Activated CD4-positive, alpha-beta T cell treated with anti-CD3 and anti-CD28 coated beads, Interleukin-2, Interleukin-6, amounts not matched to agents 100 ng/mL and 50 ng/mL, durations not matched to agents 16 hours and 8 hours (primary cell): Measurements from ENCODE around the gene HIGD1A.

Experiments used
- DNase-seq: peaks from one replicate; pipeline ENCODE4 v3.0.0-alpha.2; 2020

HIGD1A gene

DNA sequence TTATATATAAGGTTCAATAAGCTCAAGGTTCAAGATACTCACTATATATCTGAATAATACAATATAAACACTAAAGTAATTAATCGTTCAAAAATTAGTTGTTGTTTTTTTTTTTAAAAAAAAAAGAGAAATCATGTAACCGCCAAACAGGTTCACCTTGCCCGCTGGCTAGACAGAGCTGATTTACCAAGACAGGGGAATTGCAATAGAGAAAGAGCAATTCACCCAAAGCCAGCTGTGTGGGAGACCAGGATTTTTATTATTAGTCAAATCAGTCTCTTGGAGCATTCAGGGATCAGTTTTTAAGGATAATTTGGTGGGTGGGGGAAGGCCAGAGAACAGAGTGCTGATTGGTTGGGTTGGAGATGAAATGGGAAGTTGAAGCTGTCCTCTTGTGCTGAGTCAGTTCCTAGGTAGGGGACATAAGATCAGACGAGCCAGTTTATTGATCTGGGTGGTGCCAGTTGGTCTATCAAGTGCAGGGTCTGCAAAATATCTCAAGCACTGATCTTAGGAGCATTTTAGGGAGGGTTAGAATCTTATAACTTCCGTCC, 7.9 kb downstream of the HIGD1A start:
- DNase-seq: no peak

DNA sequence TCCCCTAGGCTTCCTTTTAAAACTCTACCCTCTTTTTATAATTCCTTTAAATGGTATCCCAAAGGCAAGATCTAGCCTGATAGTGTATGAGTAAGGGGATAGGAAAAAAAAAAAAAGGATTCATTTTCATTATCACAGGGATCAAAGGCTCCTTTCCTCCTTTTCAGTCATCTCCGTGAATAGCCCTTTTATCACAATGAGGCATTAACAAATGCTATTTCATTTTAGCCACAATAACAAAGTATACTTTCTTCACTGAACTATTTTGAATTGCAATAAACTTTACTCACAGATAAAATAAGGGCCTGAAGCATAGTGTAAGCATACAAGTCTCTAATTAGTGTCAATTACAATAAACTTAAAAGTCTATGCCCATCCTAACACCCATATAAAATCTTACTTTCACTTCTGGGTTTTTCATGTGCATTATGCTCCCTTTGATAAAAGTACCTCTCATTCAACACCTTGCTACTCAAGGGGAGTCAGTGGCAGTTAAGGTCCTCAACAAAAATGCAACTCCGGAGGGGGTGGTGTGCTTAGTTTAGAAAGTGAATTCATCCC, 8.6 kb downstream of the HIGD1A start:
- DNase-seq: no peak

DNA sequence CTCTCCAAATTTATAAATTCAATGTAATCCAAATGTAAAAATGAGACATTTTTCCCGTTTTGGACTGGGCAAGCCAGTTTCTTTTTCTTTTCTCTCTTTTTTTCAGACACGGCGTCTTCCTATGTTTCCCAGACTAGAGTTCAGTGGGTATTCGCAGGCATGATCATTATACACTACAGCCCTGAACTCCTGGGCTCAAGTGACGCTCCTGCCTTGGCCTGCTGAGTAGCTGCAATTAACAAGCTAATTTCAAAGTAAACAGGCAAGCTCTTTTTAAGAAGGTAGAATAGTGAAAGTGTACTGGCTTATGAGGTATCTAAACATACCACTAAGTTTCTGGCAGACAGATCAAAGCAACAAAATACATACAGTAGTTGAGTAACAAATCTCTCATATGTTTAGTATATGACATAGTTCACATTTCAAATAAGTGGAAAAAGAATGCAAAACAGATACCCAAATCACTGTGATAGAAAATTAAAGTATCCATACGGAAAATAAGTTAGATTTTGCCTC, 13.5 kb downstream of the HIGD1A start:
- DNase-seq: no peak

- DNase-seq: no peak
These were observed 17.7 kb downstream of the HIGD1A start for GRCh38 chr3:42786631-42787030.

DNA sequence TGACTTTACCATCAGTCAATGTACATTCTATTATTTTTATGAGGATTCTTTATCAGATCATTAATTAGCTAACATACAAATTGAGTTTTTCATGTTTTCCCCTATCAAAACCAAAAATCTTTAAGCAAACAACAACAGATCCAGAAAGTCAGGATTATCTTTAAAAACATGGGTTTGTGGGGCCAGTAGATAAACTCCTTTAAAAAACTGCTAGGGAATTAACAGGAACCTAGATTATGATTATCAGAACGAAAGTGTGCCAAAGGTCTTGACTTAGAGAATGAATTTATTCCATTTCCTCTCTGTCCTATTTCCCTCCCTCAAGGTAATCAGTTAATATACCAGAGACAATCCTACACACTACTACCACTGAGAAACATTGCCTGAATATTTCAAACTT, 18.1 kb downstream of the HIGD1A start:
- DNase-seq: no peak

GRCh38 chr3:42780892-42781700, 23.2 kb downstream of the HIGD1A start:
- DNase-seq: peak; percentile 67

GRCh38 chr3:42780398-42780797, 23.9 kb downstream of the HIGD1A start:
- no peak for DNase-seq

- DNase-seq: no peak
These were observed 25.6 kb downstream of the HIGD1A start for GRCh38 chr3:42778644-42779043.

GRCh38 chr3:42773409-42773751, 30.9 kb downstream of the HIGD1A start:
- DNase-seq: no peak

DNA sequence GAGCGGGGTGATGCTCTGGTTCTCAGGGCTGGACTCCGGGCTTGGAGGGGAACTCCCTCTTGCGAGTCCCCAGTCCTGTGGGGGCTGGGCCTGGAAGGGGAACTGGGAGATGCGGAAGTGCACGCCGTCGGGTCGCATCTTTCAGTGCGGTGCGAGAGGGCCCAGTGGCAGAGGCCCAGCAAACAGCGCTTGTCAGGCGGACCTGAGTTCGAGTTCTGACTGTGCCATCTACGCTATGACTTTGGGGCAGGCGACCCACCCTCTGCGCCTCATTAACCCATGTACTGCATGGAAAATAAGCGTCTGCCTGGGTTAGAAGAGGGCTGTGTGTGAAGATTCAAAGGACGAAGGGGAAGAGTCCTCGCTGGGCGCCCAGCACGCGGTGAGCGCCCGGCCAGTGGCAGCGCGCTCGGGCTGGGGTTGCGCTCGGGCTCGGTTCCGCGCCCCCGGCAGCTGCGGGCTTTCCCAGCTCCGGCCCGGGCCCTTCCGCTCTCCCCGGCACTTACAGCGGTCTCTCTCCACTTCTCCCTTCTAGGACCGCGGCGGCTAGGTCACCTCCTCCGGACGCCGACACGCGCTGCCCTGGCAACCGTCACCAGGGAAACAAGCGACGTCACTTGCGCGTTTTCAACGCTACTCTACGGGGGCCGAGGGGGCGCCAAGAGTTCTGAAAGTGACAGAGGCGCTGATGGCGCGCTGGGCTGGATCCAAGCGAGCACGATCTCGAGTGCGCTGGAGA, 31.5 kb downstream of the HIGD1A start, which contains the start of gene CCDC13:
Gene CCDC13 (minus strand): TSS at position 584 of the 739 bp plus-strand sequence. CDS start 14,908 bp downstream, outside the sequence.
- peak; percentile 93 for DNase-seq

GRCh38 chr3:42771271-42771670, 33.0 kb downstream of the HIGD1A start:
- DNase-seq: no peak

- no peak for DNase-seq
These were observed 34.7 kb downstream of the HIGD1A start for GRCh38 chr3:42769477-42770131.

GRCh38 chr3:42764561-42765295, 39.6 kb downstream of the HIGD1A start:
- no peak for DNase-seq

GRCh38 chr3:42764115-42764514, 40.2 kb downstream of the HIGD1A start:
- no peak for DNase-seq

- no peak for DNase-seq
These were observed 41.3 kb downstream of the HIGD1A start for GRCh38 chr3:42763021-42763420.

- no peak for DNase-seq
These were observed 42.1 kb downstream of the HIGD1A start for GRCh38 chr3:42762046-42762724.

DNA sequence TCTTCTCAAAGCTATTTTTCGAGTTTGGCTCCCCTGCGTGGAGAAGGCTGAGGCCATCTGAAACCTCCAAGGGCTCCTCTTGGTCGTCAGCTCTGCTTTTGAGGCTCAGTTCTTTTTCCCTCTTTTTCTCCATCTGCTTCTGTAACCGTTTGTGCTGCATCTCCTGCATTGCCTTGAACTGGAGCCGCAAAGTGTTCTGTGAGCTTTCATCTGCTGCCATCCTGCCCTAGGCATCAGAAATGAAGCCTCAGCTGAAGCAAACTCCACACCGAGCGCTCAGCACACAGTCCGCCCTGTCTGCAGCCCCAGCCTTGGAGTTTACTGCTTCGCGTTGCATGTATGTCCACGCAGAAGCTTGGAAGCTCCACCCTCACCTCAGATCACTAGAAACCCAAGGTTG, 46.2 kb downstream of the HIGD1A start:
- DNase-seq: no peak

GRCh38 chr3:42756681-42757213, 47.5 kb downstream of the HIGD1A start:
- no peak for DNase-seq

DNA sequence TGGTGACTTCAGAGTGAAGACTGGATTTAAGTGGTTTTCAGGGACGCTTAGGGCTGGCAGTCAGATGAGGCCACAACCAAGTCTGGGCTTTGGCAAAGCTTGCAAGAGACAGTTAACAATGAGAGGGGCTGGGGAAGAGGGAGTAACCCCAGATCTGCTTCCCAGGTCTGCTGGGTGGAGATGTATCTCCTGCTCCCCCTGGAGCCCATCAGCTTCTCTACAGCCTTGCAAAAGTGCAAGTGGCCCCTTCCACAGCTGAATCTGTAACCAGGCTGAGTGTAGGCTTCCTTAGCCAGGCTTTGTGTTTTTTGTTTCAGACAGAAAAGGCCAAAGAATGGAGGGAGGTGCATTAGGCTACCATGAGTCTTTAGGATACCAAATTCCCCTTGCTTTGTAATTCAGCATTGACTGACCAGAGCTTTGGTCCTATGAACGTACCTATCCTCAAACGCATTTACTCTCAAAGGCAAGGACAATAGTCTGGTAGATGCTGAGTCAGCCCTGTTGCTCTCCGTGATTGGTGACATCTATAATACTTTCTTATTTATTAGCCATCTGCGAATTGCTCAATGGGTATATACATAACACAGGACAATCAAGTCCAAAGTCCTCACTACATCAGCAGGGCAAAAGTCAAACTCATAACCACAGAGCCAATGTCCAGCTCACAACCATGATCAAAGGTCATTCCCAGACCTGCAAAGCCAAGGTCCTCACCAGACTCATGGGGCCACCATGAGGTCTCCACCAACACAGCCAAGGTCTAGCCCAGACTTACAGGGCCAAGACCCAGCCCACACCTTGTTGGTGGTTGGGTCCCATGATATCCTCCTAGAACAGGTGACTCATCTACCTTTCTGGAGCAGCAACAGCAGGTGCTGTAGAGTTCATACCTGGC, 48.4 kb downstream of the HIGD1A start:
- peak; percentile 9 for DNase-seq

DNA sequence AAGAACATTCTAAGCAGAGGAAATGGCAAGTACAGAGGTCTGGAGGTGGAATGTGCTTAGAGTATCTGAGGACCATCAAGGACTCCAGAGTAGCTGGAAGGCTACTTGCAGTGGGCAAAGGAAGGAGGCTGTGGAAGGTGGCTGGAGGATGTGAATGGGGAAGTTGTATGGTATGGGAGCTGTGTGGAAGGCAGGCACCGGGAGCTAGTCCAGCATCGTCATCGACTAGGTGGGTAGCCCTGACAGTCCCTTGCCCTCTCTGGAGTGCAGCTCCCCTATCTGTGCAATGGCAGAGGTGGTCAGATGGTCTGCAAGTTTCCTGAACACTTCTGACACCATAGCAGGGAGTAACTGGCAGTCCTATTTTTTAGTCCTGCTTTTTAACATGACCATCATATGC, 50.5 kb downstream of the HIGD1A start:
- no peak for DNase-seq
